Stomach (tissue), 4 donors: Measurements from ENCODE around the gene TMX4.

Source experiments
- EP300 ChIP-seq: sonication (generic); formaldehyde crosslinking; IDR thresholded peaks from one replicate; pipeline ENCODE4 v1.6.1; 2017; ENCODE audit warnings: antibody characterized with exemption
- TF ChIP-seq, protein P1 (sequence below), 7 experiments: fragments of 450-650 bp in 4 of 7; fragments of 200-600 bp in 3 of 7; sonication (generic) in 3 of 7; IDR thresholded peaks; one replicate each; pipeline ENCODE4 v1.5.1; 2016 to 2019; ENCODE audit warnings: antibody characterized with exemption in 7 of 7, control low read depth in 2 of 7, mild to moderate bottlenecking in 1 of 7

DNA sequence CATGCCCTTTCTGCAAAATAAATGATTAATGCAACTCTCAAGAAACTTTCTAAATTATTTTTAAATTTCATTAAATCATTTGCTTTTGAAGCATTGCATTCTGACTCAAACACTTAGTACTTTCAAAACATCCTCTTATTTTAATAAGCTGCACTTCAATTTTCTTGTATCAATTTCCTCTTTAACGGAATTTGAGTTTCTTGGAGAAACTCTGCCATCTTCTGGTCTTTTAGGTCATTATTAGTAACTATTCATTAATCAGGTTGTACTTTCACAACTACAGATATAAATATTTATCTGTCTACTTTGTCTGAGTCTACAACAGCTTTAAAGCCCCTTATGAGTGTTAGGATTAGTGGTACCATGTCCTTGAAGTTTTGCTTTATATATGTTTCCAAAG lies 30.2 kb downstream of the TMX4 start:
- TF ChIP-seq, protein P1, sequence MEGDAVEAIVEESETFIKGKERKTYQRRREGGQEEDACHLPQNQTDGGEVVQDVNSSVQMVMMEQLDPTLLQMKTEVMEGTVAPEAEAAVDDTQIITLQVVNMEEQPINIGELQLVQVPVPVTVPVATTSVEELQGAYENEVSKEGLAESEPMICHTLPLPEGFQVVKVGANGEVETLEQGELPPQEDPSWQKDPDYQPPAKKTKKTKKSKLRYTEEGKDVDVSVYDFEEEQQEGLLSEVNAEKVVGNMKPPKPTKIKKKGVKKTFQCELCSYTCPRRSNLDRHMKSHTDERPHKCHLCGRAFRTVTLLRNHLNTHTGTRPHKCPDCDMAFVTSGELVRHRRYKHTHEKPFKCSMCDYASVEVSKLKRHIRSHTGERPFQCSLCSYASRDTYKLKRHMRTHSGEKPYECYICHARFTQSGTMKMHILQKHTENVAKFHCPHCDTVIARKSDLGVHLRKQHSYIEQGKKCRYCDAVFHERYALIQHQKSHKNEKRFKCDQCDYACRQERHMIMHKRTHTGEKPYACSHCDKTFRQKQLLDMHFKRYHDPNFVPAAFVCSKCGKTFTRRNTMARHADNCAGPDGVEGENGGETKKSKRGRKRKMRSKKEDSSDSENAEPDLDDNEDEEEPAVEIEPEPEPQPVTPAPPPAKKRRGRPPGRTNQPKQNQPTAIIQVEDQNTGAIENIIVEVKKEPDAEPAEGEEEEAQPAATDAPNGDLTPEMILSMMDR (IDR thresholded peaks at IDR 0.05) = no peak
- no peak for TF ChIP-seq EP300
